Astrocyte (in vitro differentiated cells and primary cell): ENCODE results near the gene HVCN1.

ENCODE experiments used
- EZH2 ChIP-seq: IDR thresholded peaks from 2 replicates; pipeline ENCODE4 v1.6.1; 2012; ENCODE audit warnings: mild to moderate bottlenecking, low read length, inconsistent platforms; ENCODE audit not compliant: insufficient read depth
- TF ChIP-seq, protein P1 (sequence below): IDR thresholded peaks from 2 replicates; pipeline ENCODE4 v1.5.1; 2011; ENCODE audit warnings: low read depth, mild to moderate bottlenecking, inconsistent platforms, low read length, moderate library complexity; ENCODE audit not compliant: insufficient read depth

DNA sequence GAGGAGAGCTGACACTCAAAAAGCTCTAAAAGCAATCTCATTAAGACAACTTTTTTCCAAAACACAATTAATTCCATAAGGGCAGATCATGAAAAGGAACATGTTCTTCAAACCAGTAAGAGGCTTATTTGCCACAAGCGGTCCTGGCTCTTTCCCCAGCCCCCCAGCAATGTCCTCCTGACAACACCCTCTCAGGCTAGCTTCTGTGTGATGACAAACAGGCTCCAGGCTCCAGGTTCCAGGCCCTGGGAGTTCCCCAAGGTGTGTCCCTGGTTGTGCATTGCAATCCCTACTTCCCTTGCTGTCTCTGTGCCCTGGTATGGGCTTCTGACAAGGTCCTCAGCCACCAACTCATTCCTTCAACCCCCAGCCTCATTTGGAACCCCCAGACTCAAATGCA, 8.9 kb downstream of the HVCN1 start:
- TF ChIP-seq, protein P1, sequence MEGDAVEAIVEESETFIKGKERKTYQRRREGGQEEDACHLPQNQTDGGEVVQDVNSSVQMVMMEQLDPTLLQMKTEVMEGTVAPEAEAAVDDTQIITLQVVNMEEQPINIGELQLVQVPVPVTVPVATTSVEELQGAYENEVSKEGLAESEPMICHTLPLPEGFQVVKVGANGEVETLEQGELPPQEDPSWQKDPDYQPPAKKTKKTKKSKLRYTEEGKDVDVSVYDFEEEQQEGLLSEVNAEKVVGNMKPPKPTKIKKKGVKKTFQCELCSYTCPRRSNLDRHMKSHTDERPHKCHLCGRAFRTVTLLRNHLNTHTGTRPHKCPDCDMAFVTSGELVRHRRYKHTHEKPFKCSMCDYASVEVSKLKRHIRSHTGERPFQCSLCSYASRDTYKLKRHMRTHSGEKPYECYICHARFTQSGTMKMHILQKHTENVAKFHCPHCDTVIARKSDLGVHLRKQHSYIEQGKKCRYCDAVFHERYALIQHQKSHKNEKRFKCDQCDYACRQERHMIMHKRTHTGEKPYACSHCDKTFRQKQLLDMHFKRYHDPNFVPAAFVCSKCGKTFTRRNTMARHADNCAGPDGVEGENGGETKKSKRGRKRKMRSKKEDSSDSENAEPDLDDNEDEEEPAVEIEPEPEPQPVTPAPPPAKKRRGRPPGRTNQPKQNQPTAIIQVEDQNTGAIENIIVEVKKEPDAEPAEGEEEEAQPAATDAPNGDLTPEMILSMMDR: no peak
- no peak for TF ChIP-seq EZH2
